22Rv1 (cell line): ENCODE measurements around the gene OTOF.

Experiments
- H3K27ac ChIP-seq: fragments of 450-650 bp; 2 replicates; pipeline ENCODE4 v1.5.1; 2017
- ZFX ChIP-seq: fragments of 450-650 bp; IDR thresholded peaks from 2 replicates; pipeline ENCODE4 v1.6.1; 2017; ENCODE audit warnings: antibody characterized with exemption, borderline replicate concordance
- TF ChIP-seq, protein P1 (sequence below): fragments of 450-650 bp; IDR thresholded peaks from 2 replicates; pipeline ENCODE4 v1.5.1; 2017; ENCODE audit warnings: mild to moderate bottlenecking

Gene OTOF

DNA sequence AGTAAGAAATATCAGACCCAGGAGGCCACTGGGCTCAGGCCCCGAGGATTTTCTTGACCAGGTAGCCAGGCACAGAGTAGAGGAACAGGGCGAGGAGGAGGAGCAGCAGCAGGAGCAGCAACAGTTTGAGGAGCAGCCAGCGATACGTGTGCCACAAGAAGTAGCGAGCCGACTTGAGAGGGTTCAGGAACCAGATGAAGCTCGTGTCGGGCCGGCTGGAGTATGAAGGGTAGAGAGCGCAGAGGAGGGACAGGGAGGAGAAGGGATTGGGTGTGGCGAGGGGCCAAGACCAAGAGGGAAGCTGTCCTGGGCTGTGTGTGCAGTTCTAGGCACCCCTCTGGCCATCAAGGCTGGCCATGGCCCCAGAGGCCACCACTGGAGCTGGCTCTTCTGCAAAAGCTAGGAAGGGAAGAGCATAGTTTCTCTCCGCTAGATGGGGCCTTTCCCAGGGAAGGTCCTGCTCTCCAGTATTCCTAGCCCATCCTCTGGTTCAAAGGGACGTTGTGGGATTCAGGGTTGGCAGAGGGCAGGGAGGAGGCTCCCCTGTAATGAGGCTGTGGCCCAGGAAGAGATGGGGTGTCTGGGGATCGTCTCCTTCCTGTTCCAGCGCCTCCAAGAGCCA is 17.8 kb downstream of the OTOF start:
- TF ChIP-seq, protein P1, sequence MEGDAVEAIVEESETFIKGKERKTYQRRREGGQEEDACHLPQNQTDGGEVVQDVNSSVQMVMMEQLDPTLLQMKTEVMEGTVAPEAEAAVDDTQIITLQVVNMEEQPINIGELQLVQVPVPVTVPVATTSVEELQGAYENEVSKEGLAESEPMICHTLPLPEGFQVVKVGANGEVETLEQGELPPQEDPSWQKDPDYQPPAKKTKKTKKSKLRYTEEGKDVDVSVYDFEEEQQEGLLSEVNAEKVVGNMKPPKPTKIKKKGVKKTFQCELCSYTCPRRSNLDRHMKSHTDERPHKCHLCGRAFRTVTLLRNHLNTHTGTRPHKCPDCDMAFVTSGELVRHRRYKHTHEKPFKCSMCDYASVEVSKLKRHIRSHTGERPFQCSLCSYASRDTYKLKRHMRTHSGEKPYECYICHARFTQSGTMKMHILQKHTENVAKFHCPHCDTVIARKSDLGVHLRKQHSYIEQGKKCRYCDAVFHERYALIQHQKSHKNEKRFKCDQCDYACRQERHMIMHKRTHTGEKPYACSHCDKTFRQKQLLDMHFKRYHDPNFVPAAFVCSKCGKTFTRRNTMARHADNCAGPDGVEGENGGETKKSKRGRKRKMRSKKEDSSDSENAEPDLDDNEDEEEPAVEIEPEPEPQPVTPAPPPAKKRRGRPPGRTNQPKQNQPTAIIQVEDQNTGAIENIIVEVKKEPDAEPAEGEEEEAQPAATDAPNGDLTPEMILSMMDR = peak; percentile 43
- TF ChIP-seq ZFX = no peak
- H3K27ac ChIP-seq = no peak overlapping the region

DNA sequence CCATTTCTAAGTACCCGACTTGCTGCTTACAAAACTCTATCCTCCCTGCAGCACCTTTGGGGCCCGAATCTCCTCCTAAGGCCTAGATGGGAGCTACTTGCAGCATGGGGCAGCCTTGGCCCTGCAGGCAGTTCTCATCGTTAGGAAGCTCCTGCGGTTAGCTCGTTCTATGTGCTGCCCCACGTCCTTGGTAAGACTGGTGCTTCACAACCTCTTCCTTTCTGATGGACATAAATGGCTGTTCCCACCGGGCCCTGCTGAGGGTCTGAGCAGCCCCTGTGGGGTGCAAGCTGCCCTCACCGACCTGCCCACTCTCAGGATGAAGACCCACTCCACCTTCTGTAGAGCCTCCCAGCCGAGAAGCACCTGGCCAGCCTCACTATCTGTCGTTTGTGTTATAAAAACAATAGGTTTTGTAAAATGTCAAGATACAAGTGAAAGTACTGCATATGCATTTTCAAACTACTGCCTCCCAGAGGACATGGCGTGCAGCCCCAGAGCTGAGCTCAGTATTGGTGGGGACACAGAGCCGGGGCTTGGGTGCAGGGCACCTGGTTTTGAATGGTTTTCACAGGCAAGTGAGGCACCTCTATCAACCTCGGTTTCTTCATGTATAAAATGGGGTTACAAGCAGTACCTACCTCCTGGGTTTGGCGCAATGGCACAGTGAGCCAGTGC is 19.4 kb downstream of the OTOF start:
- TF ChIP-seq, protein P1 = no peak
- TF ChIP-seq ZFX = no peak
- no peak overlapping the region for H3K27ac ChIP-seq

DNA sequence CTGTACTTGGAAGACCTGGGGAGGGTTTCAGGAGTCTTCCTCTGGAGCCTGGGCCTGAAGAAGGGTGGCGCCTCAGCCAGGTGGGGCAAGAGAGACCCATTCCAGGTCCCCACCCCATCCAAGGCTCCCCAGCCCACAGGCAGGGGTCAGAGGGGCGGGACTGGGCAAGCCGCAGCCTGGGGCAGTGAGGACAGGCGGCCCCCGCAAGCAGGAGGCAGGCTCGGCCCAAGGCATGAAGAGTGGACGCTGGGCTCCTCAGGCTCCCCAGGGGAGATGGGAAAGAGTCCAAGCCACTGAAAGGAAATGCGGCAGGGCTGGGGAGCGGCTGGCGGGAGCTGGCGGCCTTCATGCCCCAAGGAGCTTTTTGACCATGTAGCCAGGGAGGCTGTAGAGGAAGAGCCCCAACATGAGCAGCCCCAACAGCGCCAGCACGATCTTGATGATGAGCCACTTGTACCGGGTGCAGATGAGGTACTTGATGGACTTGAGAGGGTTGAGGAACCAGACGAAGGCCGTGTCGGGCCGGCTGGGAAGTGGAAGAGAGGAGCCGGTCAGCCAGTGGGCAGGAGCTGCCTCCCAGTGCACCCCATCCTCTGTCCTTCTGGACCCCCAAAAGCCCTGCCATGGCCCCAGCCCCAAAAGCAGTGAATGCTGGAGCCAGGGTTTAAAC is 20.1 kb downstream of the OTOF start:
- no peak overlapping the region for H3K27ac ChIP-seq
- TF ChIP-seq ZFX = no peak
- TF ChIP-seq, protein P1 = no peak

DNA sequence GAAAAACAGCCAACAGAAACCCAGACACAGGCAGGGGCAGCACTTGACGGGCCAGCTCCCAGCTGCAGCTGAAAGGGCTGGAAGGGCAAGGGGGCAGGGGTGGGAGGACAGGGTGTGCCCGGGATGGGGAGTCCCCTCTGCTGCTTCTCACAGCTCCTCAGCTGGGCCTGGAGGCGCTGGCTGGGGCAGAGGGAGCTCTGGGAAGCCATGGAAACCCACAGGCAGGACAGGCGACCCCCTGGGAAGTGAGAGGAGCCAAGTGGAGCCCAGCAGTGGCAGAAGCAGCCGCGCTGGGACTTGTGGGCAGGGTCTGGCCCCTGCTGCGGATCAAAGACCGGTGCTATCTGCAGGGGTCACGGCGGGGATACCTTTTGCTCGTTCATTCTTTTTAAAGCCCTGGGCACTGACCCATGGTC is 20.7 kb downstream of the OTOF start:
- TF ChIP-seq ZFX = no peak
- TF ChIP-seq, protein P1 = no peak

DNA sequence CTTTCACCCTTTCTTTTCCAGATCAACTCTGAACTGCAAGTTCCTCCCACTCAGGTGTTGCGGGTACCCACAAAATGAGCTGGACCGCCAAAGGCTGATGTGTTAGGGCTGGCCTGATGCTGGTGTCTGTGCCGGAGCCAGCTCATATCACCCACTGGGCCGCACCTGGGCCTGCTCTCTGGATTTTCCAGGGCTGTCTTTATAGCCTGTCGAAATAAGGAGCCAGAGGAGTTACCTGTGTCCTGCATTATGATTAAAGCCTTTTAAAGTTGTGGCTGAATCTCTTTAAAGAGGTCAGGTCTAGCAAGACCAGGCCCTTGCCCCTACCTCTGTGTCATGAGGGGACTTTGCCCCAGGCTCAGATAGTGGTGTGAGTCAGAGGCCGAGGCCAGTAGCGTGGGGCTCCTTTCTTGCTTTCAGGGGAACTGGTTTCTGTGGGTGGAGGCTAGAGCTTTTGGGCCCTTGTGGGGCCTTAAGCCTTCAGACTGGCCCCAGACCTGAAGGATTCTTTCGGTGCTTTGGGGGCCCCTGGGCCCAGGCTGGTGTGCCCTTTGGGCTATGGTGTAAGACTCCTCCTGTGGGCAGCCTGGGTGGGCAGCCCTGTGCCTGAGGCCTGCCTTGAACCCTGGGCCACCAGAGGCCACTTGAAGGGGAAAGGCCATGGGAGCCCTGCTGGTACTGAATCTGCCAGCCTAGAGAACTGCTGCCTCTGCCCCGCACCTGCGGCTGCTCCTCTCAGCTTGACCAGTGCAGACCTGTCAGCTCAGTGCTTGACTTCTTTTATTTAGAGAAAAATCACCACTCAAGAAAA is 21.3 kb downstream of the OTOF start:
- TF ChIP-seq, protein P1 = no peak
- no peak overlapping the region for H3K27ac ChIP-seq

More for the DNA sequence above, 20.7 kb downstream of the OTOF start:
- no peak overlapping the region for H3K27ac ChIP-seq

DNA sequence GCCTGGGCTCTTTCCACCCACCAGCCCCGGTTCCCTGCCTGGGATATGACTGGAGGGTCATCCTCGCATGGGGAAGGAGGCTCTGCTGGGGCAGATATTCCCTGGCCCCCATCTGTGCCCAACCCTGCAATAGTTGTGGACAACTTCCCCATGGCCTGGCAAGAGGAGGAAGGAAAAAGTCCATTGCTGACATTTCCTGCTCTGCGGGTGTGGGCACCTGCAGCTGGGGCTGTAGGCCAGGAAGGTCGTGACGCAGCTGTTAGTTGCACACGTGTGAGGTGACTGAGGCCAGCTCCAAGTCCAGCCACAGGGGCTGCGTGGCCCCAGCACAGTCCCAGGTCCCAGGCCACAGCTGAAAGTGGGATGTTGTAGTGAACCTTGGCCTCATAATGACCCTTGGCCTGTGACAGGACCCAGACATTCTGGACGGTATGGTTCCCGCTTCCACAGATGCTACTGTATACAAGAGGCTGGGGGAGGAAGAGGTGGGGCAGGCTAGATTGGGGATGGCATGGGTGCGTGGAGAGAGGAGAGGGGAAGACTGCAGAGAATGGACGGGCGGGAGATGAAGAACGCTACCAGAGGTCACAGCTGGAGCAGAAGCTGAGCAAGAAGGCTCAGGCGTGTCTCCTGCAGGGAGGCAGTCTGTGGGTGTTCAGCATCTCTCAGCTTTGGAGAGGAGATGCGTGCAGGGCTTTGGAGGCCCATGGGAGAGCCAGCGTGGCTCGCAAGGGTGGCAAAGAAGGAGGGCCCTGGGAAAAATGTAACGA is 22.1 kb downstream of the OTOF start:
- no peak overlapping the region for H3K27ac ChIP-seq
- no peak for TF ChIP-seq ZFX
- TF ChIP-seq, protein P1 = no peak
